Osteoblast (primary cell): Measurements from ENCODE around the gene C19orf18. TPM values are rescaled to one million over a fixed set of nuclear protein-coding genes. Genes with fewer than 3 reads are reported as not detected.

Source experiments
- DNase-seq: peaks from one replicate; pipeline ENCODE4 v3.0.0; 2011; ENCODE audit warnings: low spot score, mixed read lengths; ENCODE audit not compliant: insufficient read length; ENCODE audit errors: missing footprints
- H2AFZ ChIP-seq: 2 replicates; pipeline ENCODE4 v1.6.0; 2011; ENCODE audit warnings: mild to moderate bottlenecking, low read length
- H3K27ac ChIP-seq: 2 replicates; pipeline ENCODE4 v1.5.1; 2011; ENCODE audit warnings: mild to moderate bottlenecking, low read depth, low read length, moderate library complexity
- H3K27me3 ChIP-seq: 2 replicates; pipeline ENCODE4 v1.6.0; 2012; ENCODE audit warnings: mild to moderate bottlenecking, control low read depth, inconsistent platforms, low read length, moderate library complexity; ENCODE audit not compliant: insufficient read depth
- H3K36me3 ChIP-seq: 2 replicates; pipeline ENCODE4 v1.5.1; 2011; ENCODE audit warnings: mild to moderate bottlenecking, low read length, control low read depth, moderate library complexity; ENCODE audit not compliant: insufficient read depth
- H3K4me1 ChIP-seq: 2 replicates; pipeline ENCODE4 v1.5.1; 2011; ENCODE audit warnings: mild to moderate bottlenecking, low read length, control low read depth, moderate library complexity; ENCODE audit not compliant: insufficient read depth
- H3K4me2 ChIP-seq: 2 replicates; pipeline ENCODE4 v1.6.0; 2011; ENCODE audit warnings: mild to moderate bottlenecking, low read length; ENCODE audit not compliant: insufficient read depth
- H3K4me3 ChIP-seq: fragments of 200-600 bp; sonication (generic); 3 replicates; pipeline ENCODE4 v1.5.1; 2012; ENCODE audit warnings: mild to moderate bottlenecking, low read length, inconsistent platforms; ENCODE audit not compliant: insufficient read depth
- H3K79me2 ChIP-seq: 2 replicates; pipeline ENCODE4 v1.6.0; 2012; ENCODE audit warnings: mild to moderate bottlenecking, low read length, control low read depth, inconsistent platforms; ENCODE audit not compliant: insufficient read depth
- H3K9me3 ChIP-seq: 2 replicates; pipeline ENCODE4 v1.5.1; 2011; ENCODE audit warnings: low read depth, low read length, control low read depth
- H4K20me1 ChIP-seq: 2 replicates; pipeline ENCODE4 v1.6.0; 2012; ENCODE audit warnings: mild to moderate bottlenecking, low read length, control low read depth; ENCODE audit not compliant: insufficient read depth
- total RNA-seq: library from RNA; depleted of rRNA; stranded (reverse); fragments of >200 nt; gene quantifications from 2 replicates; pipeline ENCODE4 v1.2.3, GENCODE V29; 2012
- TF ChIP-seq, protein P1 (sequence below): IDR thresholded peaks from 2 replicates; pipeline ENCODE4 v1.5.1; 2011; ENCODE audit warnings: mild to moderate bottlenecking, low read depth, low read length, moderate library complexity; ENCODE audit errors: extremely low read depth

The C19orf18 gene
- total RNA-seq, 1 donor: 0.36 TPM

GRCh38 chr19:58000677-58001076 is 26.3 kb upstream of the C19orf18 start:
- peaks cover 4% of the 10 kb centered on the region for H3K9me3 ChIP-seq
- peaks cover 62% of the 10 kb centered on the region for H3K36me3 ChIP-seq
- no peak overlapping the region for H3K27ac ChIP-seq
- H2AFZ ChIP-seq: no peak overlapping the region
- no peak overlapping the region for H3K4me3 ChIP-seq
- no peak for DNase-seq
- TF ChIP-seq, protein P1, sequence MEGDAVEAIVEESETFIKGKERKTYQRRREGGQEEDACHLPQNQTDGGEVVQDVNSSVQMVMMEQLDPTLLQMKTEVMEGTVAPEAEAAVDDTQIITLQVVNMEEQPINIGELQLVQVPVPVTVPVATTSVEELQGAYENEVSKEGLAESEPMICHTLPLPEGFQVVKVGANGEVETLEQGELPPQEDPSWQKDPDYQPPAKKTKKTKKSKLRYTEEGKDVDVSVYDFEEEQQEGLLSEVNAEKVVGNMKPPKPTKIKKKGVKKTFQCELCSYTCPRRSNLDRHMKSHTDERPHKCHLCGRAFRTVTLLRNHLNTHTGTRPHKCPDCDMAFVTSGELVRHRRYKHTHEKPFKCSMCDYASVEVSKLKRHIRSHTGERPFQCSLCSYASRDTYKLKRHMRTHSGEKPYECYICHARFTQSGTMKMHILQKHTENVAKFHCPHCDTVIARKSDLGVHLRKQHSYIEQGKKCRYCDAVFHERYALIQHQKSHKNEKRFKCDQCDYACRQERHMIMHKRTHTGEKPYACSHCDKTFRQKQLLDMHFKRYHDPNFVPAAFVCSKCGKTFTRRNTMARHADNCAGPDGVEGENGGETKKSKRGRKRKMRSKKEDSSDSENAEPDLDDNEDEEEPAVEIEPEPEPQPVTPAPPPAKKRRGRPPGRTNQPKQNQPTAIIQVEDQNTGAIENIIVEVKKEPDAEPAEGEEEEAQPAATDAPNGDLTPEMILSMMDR: no peak
- no peak overlapping the region for H3K4me2 ChIP-seq
- H3K4me1 ChIP-seq: peaks cover 7% of the 10 kb centered on the region
- peaks cover 39% of the 10 kb centered on the region for H3K79me2 ChIP-seq
- no peaks in the 10 kb centered on the region for H4K20me1 ChIP-seq
- H3K27me3 ChIP-seq: no peaks in the 10 kb centered on the region

DNA sequence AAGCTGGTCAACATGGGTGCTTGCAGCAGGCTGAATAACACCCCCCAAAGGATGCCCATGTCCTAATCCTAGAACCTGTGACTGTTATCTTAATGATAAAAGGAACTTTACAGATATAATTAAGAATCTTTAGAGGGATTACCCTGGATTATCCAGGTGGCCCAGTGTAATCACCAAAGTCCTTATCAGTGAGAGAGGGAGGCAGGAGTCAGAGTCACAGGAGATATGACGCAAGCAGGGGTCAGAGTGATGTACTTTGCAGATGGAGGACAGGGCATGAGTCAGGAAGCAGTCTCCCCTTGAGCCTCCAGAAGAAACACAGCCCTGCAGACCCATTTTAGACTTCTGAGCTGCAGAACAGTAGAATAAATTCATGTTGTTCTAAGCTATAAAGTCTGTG is 18.5 kb upstream of the C19orf18 start:
- Histone ChIP-seq H3K4me2 (no peak overlapping the region), H2AFZ (no peak overlapping the region), H3K9me3 (peaks cover 9% of the 10 kb centered on the region), H3K27me3 (no peaks in the 10 kb centered on the region), H4K20me1 (no peaks in the 10 kb centered on the region), H3K4me1 (no peaks in the 10 kb centered on the region), H3K27ac (no peak overlapping the region), H3K4me3 (no peak overlapping the region), H3K79me2 (no peaks in the 10 kb centered on the region), H3K36me3 (peaks cover 64% of the 10 kb centered on the region)
- DNase-seq: no peak
- TF ChIP-seq, protein P1: no peak

- H3K4me2 ChIP-seq: no peak overlapping the region
- H4K20me1 ChIP-seq: no peaks in the 10 kb centered on the region
- H3K27me3 ChIP-seq: no peaks in the 10 kb centered on the region
- DNase-seq: no peak
- no peak overlapping the region for H3K4me3 ChIP-seq
- H3K27ac ChIP-seq: no peak overlapping the region
- H3K36me3 ChIP-seq: peaks cover 49% of the 10 kb centered on the region
- H3K9me3 ChIP-seq: peaks cover 78% of the 10 kb centered on the region
- TF ChIP-seq, protein P1: no peak
- H2AFZ ChIP-seq: no peak overlapping the region
- H3K79me2 ChIP-seq: no peaks in the 10 kb centered on the region
- no peaks in the 10 kb centered on the region for H3K4me1 ChIP-seq
These were observed 4.4 kb upstream of the C19orf18 start for GRCh38 chr19:57978586-57979289.

- no peaks in the 10 kb centered on the region for H3K79me2 ChIP-seq
- no peak for DNase-seq
- no peak overlapping the region for H3K4me3 ChIP-seq
- H3K4me1 ChIP-seq: no peaks in the 10 kb centered on the region
- H4K20me1 ChIP-seq: no peaks in the 10 kb centered on the region
- no peak overlapping the region for H2AFZ ChIP-seq
- no peak overlapping the region for H3K4me2 ChIP-seq
- no peaks in the 10 kb centered on the region for H3K36me3 ChIP-seq
- no peaks in the 10 kb centered on the region for H3K27me3 ChIP-seq
- H3K9me3 ChIP-seq: peaks cover 5% of the 10 kb centered on the region
- no peak overlapping the region for H3K27ac ChIP-seq
- TF ChIP-seq, protein P1: no peak
These were observed 9.6 kb downstream of the C19orf18 start for GRCh38 chr19:57964761-57965160.
